GM18526 (cell line): ENCODE data around the gene BLOC1S1.

Source experiments
- POLR2A ChIP-seq: IDR thresholded peaks from 3 replicates; pipeline ENCODE4 v1.6.1; 2011; ENCODE audit not compliant: insufficient read length; ENCODE audit errors: extremely low read depth

Gene BLOC1S1

DNA sequence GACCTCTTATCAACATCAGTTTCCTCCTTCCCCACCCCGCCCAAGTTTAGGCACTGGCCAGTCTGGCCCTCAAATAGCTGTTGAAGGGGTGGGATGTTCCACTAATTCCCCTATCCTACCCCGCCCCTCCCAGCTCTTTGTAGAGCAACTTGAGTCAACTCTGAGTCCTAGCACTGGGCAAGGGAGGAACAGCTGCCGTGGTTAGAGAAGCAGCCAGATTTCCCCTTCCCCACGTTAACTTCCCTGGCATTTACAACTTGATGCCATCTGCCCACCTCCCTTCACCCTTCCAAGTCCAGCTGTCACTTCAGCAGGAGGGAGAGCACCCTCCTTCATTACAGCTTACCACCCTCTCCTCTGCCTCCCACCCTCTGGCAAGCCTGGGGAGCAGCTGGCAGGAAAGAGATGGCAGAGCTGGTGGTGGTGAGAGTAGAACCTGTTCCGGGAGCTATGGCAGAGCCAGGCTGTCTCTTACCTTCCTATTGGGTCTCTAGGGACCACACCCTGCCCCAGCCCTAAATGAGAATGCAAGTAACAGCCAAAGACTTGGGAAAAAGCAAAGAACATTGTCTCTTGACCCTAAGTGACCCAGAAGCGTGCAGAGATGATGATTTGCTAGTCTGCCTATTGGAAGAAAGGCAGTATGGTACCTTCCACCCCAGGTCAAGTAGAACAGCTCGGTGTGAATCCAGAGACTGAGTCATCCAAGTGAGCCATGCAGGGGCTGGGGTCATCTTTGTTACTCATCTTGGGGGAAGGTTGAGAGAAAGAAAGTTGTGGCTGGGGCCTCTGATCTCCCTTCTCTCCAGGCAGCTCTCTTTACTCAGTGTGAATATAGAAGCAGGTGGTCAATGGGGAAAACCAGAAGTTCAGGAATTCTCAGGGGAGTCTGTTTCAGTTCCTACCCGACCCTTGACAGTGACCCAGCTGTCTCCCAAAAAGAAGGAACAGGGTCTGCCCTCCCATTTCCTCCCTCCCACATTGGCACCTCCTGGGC lies 1.5 kb downstream of the BLOC1S1 start:
- TF ChIP-seq POLR2A: no peak

DNA sequence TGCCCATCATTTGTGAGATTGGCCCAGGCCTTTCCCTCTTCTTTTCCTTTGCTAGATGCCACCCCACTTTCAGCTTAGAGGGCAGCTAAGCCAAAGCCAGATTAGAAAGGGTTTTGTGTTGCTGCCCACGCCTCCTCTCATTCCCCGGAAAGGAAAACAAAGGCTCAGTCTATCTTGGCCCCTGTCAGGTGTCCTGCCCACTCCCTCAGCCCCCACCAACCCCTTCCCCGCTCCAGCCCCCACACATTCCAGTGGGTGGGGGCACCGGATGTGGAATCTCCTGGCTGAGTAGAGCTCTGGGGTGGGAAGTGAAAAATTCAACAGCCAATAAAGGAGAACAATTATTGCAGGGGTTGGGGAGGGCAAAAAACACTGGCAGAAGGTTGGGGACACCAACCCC lies 2.2 kb downstream of the BLOC1S1 start:
- TF ChIP-seq POLR2A: no peak

DNA sequence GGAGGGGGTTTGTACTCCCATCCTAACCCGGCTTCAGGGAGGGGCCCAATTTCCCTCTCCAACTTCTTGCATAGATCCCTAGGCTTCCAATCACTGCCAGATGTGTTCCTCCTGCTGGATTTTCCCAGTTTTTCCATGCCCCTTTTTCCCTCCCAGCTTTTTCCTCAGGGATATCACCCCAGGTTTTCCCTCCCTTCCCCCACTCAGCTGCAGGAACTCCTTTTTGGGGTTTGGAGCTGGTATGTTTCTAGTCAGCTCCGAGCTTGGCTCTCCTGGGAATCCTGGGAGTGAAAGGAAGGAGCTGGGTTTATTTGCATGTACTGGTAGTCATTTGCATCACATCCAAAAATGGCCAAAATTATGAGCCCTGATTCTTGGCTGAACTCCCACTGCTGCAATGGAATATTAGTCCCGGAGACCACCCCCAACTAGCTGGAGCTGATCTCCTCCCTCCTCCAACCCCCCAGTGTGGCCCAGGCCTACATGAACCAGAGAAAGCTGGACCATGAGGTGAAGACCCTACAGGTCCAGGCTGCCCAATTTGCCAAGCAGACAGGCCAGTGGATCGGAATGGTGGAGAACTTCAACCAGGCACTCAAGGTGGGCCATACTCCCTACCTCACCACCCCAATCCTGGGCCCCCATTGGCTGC lies 2.9 kb downstream of the BLOC1S1 start:
- TF ChIP-seq POLR2A: no peak

DNA sequence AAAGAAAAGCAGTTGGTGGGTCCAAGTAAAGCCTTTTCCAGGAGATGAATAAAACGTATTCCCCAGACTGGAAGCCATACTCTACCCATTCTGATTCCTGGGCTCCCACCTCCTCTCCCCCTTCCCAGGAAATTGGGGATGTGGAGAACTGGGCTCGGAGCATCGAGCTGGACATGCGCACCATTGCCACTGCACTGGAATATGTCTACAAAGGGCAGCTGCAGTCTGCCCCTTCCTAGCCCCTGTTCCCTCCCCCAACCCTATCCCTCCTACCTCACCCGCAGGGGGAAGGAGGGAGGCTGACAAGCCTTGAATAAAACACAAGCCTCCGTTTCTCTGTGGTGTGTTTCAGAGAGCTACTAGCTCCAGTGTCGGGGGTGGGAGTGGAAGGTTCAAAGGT lies 3.5 kb downstream of the BLOC1S1 start:
- no peak for TF ChIP-seq POLR2A

DNA sequence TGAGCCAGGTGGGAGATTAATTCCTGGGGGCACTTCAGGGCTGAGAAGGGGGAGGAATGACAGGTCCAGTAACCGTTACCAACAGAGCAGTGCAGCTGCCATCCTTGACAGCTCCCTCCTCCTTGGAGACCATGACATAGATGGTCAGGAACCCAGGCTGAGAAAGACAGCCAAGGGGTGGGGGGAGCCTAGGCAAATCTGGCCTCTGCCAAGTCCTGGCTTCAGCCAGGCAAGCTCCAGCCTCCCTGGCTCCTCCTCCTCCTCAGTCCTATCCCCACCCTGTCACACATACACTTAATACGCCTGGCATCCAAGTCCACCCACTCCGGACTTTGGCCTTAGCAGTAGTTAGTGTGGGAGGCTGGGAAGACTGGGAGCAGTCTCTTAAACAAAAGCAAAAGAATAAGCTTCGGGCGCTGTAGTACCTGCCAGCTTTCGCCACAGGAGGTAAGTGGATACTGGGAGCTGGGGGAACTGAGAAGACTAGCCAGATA lies 4.3 kb downstream of the BLOC1S1 start, which contains the start of gene RDH5:
RDH5 (plus strand) TSS at position 323 of the 494 bp plus-strand sequence. CDS start 792 bp downstream, outside the sequence.
- no peak for TF ChIP-seq POLR2A

DNA sequence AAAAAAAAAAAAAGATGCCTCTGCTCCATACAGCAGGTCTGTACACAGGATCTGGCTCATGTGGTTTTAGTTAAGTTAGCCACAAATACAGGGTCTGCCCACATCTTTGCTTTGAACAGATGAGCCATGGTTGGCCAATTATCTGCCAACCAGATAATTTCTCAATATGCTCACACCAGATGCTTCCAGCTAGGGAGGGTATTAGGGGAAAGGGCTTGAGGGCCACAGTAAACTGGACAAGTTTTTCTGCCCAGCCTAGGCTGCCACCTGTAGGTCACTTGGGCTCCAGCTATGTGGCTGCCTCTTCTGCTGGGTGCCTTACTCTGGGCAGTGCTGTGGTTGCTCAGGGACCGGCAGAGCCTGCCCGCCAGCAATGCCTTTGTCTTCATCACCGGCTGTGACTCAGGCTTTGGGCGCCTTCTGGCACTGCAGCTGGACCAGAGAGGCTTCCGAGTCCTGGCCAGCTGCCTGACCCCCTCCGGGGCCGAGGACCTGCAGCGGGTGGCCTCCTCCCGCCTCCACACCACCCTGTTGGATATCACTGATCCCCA lies 5.1 kb downstream of the BLOC1S1 start:
- TF ChIP-seq POLR2A: no peak

DNA sequence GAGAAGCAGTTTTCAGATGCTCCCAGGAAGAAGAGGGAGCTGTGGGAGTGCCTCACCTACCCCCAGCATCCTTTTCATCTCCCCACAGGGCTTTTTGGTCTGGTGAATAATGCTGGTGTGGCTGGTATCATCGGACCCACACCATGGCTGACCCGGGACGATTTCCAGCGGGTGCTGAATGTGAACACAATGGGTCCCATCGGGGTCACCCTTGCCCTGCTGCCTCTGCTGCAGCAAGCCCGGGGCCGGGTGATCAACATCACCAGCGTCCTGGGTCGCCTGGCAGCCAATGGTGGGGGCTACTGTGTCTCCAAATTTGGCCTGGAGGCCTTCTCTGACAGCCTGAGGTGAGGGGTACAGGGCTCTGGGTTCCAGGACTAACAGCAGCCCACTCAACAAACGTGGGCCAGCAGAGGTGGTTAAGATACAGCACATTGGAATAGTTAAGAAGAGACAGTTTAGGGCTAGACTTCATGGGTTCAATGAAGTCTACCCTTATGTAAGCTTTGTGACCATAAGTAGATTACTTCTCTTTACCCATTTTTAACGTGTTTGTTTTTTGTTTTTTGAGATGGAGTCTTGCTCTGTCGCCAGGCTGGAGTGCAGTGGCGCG lies 5.9 kb downstream of the BLOC1S1 start:
- TF ChIP-seq POLR2A: no peak

DNA sequence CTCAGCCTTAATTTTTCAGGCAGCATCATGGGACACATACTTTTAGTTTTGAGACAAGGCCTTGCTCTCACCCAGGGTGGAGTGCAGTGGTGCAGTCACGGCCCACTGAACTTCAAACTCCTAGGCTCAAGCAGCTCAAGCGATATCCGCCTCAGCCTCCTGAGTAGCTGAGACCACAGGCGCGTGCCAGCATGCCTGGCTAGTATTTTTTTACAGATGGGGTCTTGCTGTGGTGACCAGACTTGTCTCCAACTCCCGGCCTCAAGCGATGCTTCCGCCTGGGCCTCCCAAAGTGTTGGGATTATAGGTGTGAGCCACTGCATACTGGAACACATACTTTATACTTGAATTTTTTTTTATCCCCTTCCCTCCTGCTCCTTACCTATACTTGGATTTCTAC lies 7.1 kb downstream of the BLOC1S1 start:
- no peak for TF ChIP-seq POLR2A

DNA sequence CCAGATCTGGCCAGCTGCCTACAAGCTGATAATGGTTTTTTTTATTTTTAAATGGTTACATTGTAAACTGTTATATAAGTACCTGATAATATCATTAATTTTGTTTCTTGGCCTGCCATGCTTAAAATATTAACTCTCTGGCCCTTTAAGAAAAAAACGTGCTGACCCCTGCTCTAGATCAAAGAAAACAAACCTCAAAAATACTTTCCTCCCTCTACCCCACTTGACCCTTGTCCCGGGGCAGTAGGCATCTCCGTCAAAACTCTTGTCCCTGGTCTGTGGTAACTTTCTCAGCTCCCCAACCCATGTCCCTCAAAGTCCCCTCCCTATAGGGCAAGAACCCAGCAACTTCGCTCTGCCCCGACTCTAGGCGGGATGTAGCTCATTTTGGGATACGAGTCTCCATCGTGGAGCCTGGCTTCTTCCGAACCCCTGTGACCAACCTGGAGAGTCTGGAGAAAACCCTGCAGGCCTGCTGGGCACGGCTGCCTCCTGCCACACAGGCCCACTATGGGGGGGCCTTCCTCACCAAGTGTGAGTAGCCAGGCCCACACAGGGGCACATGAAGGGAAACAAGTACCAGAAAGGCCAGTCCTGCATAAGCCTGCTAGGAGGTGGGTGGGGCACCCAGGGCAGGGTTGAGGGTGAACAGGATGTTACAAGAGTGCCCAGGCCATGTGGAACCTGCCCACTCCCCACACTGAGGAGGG lies 7.8 kb downstream of the BLOC1S1 start:
- TF ChIP-seq POLR2A: no peak

DNA sequence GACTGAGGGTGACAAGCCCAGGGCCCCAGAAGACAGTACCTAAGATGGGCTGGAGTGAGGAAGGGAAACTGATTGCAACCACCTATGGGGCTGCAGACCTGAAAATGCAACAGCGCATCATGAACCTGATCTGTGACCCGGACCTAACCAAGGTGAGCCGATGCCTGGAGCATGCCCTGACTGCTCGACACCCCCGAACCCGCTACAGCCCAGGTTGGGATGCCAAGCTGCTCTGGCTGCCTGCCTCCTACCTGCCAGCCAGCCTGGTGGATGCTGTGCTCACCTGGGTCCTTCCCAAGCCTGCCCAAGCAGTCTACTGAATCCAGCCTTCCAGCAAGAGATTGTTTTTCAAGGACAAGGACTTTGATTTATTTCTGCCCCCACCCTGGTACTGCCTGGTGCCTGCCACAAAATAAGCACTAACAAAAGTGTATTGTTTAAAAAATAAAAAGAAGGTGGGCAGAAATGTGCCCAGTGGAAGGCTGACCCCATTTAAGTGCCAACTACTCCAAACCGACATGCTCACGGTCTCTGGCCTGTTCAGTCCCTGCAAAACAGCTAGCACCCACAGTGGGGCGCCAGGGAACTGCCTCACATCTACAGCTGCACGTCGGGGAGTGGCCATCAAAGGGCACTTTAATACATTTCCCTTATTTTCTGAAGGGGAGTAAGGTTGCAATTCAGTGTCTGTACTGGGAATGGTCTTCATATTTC lies 8.5 kb downstream of the BLOC1S1 start:
- no peak for TF ChIP-seq POLR2A

DNA sequence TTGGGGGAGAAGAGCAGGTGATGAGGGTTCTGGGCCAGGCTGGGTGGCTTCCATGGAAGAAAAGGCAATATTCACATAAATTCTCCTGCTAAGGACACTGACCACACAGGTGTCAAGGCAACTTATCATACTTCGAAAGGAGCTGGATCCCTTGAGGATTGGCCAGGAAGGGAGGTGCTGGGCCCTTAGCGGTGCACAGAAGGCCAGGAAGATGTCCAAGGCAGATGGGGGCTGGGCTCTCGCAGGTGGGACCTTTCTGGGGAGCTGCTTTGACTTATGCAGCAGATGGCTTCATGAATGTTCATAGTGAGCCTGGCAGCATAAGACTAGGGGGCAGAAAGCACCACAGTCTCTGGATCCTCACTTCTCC lies 9.1 kb downstream of the BLOC1S1 start:
- no peak for TF ChIP-seq POLR2A

DNA sequence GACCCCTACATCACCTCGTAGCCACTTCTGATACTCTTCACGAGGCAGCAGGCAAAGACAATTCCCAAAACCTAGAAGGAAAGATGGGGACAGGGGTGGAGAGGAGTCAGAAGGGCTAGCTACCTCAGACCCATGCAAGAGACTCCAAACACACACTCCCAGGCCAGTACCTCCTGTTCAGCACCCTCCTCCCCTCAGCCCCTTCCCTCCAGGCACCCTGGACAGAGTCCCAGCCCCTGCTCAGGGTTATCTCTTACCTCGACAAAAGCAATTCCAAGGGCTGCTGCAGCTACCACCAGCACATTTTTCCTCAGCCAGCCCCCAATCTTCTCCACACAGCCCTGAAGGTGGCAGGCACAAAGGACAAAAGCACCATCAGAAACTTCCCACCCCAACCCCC lies 9.7 kb downstream of the BLOC1S1 start:
- no peak for TF ChIP-seq POLR2A

DNA sequence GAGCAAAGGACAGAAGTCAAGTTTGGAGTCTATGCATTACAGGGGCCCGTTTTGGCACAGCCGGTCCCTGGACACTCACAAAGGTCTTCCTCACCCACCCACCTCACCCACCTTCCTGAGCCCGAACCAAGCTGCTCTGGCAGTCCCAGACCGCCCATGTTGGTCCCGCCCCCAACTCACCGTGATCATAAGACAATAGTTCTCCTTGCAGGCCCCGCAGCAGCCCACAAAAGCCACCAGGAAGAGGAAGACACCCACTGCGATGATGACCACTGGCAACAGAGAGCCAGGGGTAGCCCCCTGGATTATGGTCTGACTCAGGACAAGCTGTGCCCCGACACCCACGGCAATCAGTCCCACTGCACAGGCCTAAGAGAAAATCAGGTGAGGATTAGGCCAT lies 11.1 kb downstream of the BLOC1S1 start:
- no peak for TF ChIP-seq POLR2A

DNA sequence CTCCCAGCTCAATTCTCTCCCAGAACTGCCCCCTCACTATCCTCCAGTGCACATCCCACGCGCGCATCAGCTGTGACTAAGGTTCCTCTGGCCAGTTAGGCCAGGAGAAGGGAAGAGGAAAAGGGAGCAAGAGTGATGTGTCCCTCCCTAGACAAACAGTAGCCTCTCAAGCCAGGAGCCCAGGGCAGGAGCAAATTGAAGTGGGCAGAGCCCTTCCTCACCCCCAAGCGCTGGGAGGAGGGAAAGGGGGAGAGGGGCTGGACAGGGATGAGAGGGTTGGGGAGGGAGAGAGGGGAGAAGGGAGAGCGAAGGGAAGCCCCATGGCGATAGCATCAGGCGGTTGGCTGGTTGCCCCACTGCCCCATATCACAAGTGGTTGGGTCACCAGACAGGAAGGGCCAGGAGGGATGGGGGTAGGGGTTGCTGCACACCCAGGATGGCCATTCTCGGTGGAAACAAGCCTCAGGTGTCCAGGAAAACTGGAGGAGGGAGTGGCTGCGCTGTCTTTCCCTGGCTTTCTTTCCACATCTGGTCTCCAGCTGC lies 11.9 kb downstream of the BLOC1S1 start:
- no peak for TF ChIP-seq POLR2A

DNA sequence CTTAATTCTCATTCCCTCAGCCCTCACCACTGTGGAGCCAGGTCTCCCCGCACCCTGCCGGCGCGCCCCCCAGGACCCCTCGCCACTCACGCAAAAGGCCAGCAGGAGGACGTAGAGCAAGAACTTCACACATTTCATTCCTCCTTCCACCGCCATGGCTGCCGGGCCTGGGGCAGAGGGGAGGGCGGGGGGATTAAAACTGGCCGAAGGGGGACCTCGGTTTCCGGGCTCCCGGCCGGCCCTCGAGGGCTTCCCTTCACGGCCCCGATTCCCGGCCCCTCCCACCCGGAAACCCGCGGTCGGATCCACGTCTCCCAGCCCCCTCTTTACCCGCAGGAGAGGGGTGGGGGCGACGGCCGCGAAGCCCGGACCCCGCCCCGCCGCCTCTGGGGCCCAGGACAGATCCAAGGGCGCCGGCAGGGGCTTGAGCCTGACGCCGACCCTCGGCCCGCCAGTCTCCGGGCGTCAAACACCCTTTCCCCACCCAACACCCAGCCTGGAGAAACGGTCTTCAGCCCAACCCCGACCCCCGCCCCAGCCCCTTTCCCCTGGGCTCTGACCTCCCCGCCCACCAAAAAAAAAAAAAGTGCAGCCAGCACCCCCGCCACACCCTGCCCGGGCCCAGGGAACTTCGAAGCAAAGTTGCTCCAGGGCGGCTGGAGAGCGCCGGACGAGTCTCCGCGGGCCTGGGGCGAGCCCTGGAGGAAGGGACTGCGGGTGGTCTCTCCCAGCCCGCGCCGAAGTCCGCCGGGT lies 12.5 kb downstream of the BLOC1S1 start:
- no peak for TF ChIP-seq POLR2A
